GM20431 (cell line): ENCODE results near the gene LTBP1.

Source experiments
- in situ Hi-C: fragments of 300-500 bp; cut with MseI, MboI; formaldehyde crosslinking; loops from one replicate; pipeline ENCODE4 v1.15.0; 2020; ENCODE audit warnings: low sequenced_read_pairs; ENCODE audit not compliant: unreplicated experiment

The LTBP1 gene

GRCh38 chr2:33236482-33237385 is 290.0 kb downstream of the LTBP1 start:
- in situ Hi-C loops: no loop called here

GRCh38 chr2:33238111-33238510 is 291.4 kb downstream of the LTBP1 start:
- in situ Hi-C loops: no loop called here

GRCh38 chr2:33240178-33240577 is 293.4 kb downstream of the LTBP1 start:
- in situ Hi-C loops: no loop called here

- in situ Hi-C loops: no loop called here
Measured at GRCh38 chr2:33241072-33241471, 294.3 kb downstream of the LTBP1 start.

- in situ Hi-C loops: no loop called here
Measured at GRCh38 chr2:33241581-33241980, 294.8 kb downstream of the LTBP1 start.

GRCh38 chr2:33242845-33243244 is 296.1 kb downstream of the LTBP1 start:
- in situ Hi-C loops: no loop called here

GRCh38 chr2:33246432-33246831 is 299.7 kb downstream of the LTBP1 start:
- in situ Hi-C loops: no loop called here

GRCh38 chr2:33247365-33247764 is 300.6 kb downstream of the LTBP1 start:
- in situ Hi-C loops: no loop called here

- in situ Hi-C loops: no loop called here
Measured at GRCh38 chr2:33250417-33251029, 303.8 kb downstream of the LTBP1 start.

- in situ Hi-C loops: no loop called here
Measured at GRCh38 chr2:33256162-33256755, 309.5 kb downstream of the LTBP1 start.

GRCh38 chr2:33258387-33258786 is 311.6 kb downstream of the LTBP1 start:
- in situ Hi-C loops: no loop called here

- in situ Hi-C loops: no loop called here
Measured at GRCh38 chr2:33262097-33262496, 315.3 kb downstream of the LTBP1 start.

GRCh38 chr2:33264766-33265165 is 318.0 kb downstream of the LTBP1 start:
- in situ Hi-C loops: no loop called here

GRCh38 chr2:33265584-33266338 is 319.0 kb downstream of the LTBP1 start:
- in situ Hi-C loops: no loop called here

GRCh38 chr2:33266467-33266866 is 319.7 kb downstream of the LTBP1 start:
- in situ Hi-C loops: no loop called here

- in situ Hi-C loops: no loop called here
Measured at GRCh38 chr2:33267043-33267442, 320.3 kb downstream of the LTBP1 start.

GRCh38 chr2:33267756-33268155 is 321.0 kb downstream of the LTBP1 start:
- in situ Hi-C loops: no loop called here

- in situ Hi-C loops: no loop called here
Measured at GRCh38 chr2:33268246-33268831, 321.6 kb downstream of the LTBP1 start.

- in situ Hi-C loops: no loop called here
Measured at GRCh38 chr2:33272001-33272400, 325.2 kb downstream of the LTBP1 start.

GRCh38 chr2:33273479-33273878 is 326.7 kb downstream of the LTBP1 start:
- in situ Hi-C loops: no loop called here
